NCI-H774 (cell line): Measurements from ENCODE around the gene OR13A1.
"Not testable (repeated sequence)": the region's sequence is repeated elsewhere in the genome, so short reads cannot be mapped to it uniquely, and the experiment has no call there.

Source experiments
- DNase-seq: peaks from one replicate; lab custom pipeline; 2025; lab: John Stamatoyannopoulos, UW

The OR13A1 gene

GRCh38 chr10:45315508-45315907 lies at the start of gene OR13A1:
TSS of gene OR13A1 (minus strand) at chr10:45315608. CDS start at chr10:45304422, 11,186 bp downstream.
- no peak for DNase-seq

GRCh38 chr10:45361983-45362799 lies 46.8 kb upstream of the OR13A1 start:
- peak; percentile 8 for DNase-seq

GRCh38 chr10:45358961-45359360 lies 43.6 kb upstream of the OR13A1 start:
- peak; percentile 18 for DNase-seq

GRCh38 chr10:45355494-45355893 lies 40.1 kb upstream of the OR13A1 start:
- DNase-seq = no peak

GRCh38 chr10:45354261-45354660 lies 38.9 kb upstream of the OR13A1 start:
- DNase-seq = no peak

- no peak for DNase-seq
Measured at GRCh38 chr10:45353186-45353585, 37.8 kb upstream of the OR13A1 start.

- not testable (repeated sequence) for DNase-seq
Measured at GRCh38 chr10:45348196-45348765, 32.9 kb upstream of the OR13A1 start.

GRCh38 chr10:45347464-45347863 lies 32.1 kb upstream of the OR13A1 start:
- not testable (repeated sequence) for DNase-seq

GRCh38 chr10:45346652-45347335 lies 31.4 kb upstream of the OR13A1 start:
- not testable (repeated sequence) for DNase-seq

GRCh38 chr10:45340420-45340819 lies 25.0 kb upstream of the OR13A1 start:
- not testable (repeated sequence) for DNase-seq

- DNase-seq = no peak
Measured at GRCh38 chr10:45339894-45340293, 24.5 kb upstream of the OR13A1 start.

- DNase-seq = not testable (repeated sequence)
Measured at GRCh38 chr10:45331824-45332223, 16.4 kb upstream of the OR13A1 start.

GRCh38 chr10:45326864-45327263 lies 11.5 kb upstream of the OR13A1 start:
- DNase-seq = not testable (repeated sequence)

GRCh38 chr10:45325116-45325515 lies 9.7 kb upstream of the OR13A1 start:
- no peak for DNase-seq

- no peak for DNase-seq
Measured at GRCh38 chr10:45319702-45320101, 4.3 kb upstream of the OR13A1 start.

- no peak for DNase-seq
Measured at GRCh38 chr10:45313264-45313873, 2.0 kb downstream of the OR13A1 start.

- no peak for DNase-seq
Measured at GRCh38 chr10:45308707-45309106, 6.7 kb downstream of the OR13A1 start.

GRCh38 chr10:45302573-45302972 lies 12.8 kb downstream of the OR13A1 start:
- no peak for DNase-seq

- not testable (repeated sequence) for DNase-seq
Measured at GRCh38 chr10:45298341-45298955, 17.0 kb downstream of the OR13A1 start.

GRCh38 chr10:45294681-45295080 lies 20.7 kb downstream of the OR13A1 start:
- DNase-seq = no peak

GRCh38 chr10:45286980-45287379 lies 28.4 kb downstream of the OR13A1 start:
- DNase-seq = no peak

GRCh38 chr10:45282061-45282460 lies 33.3 kb downstream of the OR13A1 start:
- DNase-seq = no peak
